Activated naive CD8-positive, alpha-beta T cell treated with anti-CD3 and anti-CD28 coated beads, Interleukin-2, amount 50 U/mL, for 24 hours (primary cell): Measurements from ENCODE around the gene NR2F1-AS1.

Experiments
- ATAC-seq: fragments of 150-1000 bp; cut with Tn5 transposase; one replicate; pipeline ENCODE4 v1.10.0; 2021
- DNase-seq: peaks from one replicate; pipeline ENCODE4 v3.0.0; 2021
- H3K27ac Mint-ChIP-seq: one replicate; pipeline ENCODE4 v1.8.0; 2021; ENCODE audit warnings: mild to moderate bottlenecking, mixed read lengths
- H3K27me3 Mint-ChIP-seq: one replicate; pipeline ENCODE4 v1.8.0; 2021; ENCODE audit warnings: mixed read lengths
- H3K36me3 Mint-ChIP-seq: one replicate; pipeline ENCODE4 v1.8.0; 2021; ENCODE audit warnings: low read depth, mixed read lengths
- H3K4me1 Mint-ChIP-seq: one replicate; pipeline ENCODE4 v1.8.0; 2021; ENCODE audit warnings: mixed read lengths
- H3K4me3 Mint-ChIP-seq: one replicate; pipeline ENCODE4 v1.8.0; 2021; ENCODE audit warnings: mild to moderate bottlenecking, moderate library complexity, mixed read lengths
- H3K9me3 Mint-ChIP-seq: one replicate; pipeline ENCODE4 v1.8.0; 2021; ENCODE audit warnings: mixed read lengths

The NR2F1-AS1 gene

GRCh38 chr5:93580927-93581445 lies at the start of gene NR2F1-AS1:
Gene NR2F1-AS1, minus strand, starts transcription at chr5:93581219.
- Mint-ChIP-seq H3K36me3 (no peaks in the 10 kb centered on the region), H3K9me3 (no peaks in the 10 kb centered on the region), H3K4me3 (peak within 1 kb of the TSS; percentile 78), H3K27me3 (peaks cover 51% of the 10 kb centered on the region), H3K27ac (peak within 1 kb of the TSS; percentile 59), H3K4me1 (peaks cover 21% of the 10 kb centered on the region)
- DNase-seq: no peak
- peak; percentile 16 for ATAC-seq

- no peak overlapping the region for H3K4me3 Mint-ChIP-seq
- H3K27ac Mint-ChIP-seq: no peak overlapping the region
- peaks cover 13% of the 10 kb centered on the region for H3K27me3 Mint-ChIP-seq
- no peaks in the 10 kb centered on the region for H3K9me3 Mint-ChIP-seq
- DNase-seq: no peak
- no peak for ATAC-seq
- H3K4me1 Mint-ChIP-seq: peaks cover 17% of the 10 kb centered on the region
- H3K36me3 Mint-ChIP-seq: peaks cover 2% of the 10 kb centered on the region
These were observed 45.8 kb upstream of the NR2F1-AS1 start for GRCh38 chr5:93626801-93627200.

GRCh38 chr5:93623153-93623552 lies 42.1 kb upstream of the NR2F1-AS1 start:
- no peaks in the 10 kb centered on the region for H3K9me3 Mint-ChIP-seq
- no peak overlapping the region for H3K27ac Mint-ChIP-seq
- peaks cover 30% of the 10 kb centered on the region for H3K4me1 Mint-ChIP-seq
- H3K4me3 Mint-ChIP-seq: no peak overlapping the region
- H3K27me3 Mint-ChIP-seq: peaks cover 25% of the 10 kb centered on the region
- ATAC-seq (no peak), DNase-seq (no peak)
- H3K36me3 Mint-ChIP-seq: peaks cover 3% of the 10 kb centered on the region

- DNase-seq (no peak), ATAC-seq (peak; percentile 42)
- Mint-ChIP-seq H3K9me3 (no peaks in the 10 kb centered on the region), H3K4me1 (peaks cover 30% of the 10 kb centered on the region), H3K36me3 (peaks cover 3% of the 10 kb centered on the region), H3K4me3 (peak overlapping the region; percentile 84), H3K27ac (no peak overlapping the region), H3K27me3 (peaks cover 25% of the 10 kb centered on the region)
These were observed 41.3 kb upstream of the NR2F1-AS1 start for GRCh38 chr5:93622240-93622885.

GRCh38 chr5:93621327-93621798 lies 40.3 kb upstream of the NR2F1-AS1 start:
- H3K9me3 Mint-ChIP-seq: no peaks in the 10 kb centered on the region
- peaks cover 27% of the 10 kb centered on the region for H3K27me3 Mint-ChIP-seq
- ATAC-seq (no peak), DNase-seq (peak; percentile 25)
- peaks cover 30% of the 10 kb centered on the region for H3K4me1 Mint-ChIP-seq
- H3K36me3 Mint-ChIP-seq: peaks cover 3% of the 10 kb centered on the region
- peak overlapping the region; percentile 22 for H3K27ac Mint-ChIP-seq
- peak overlapping the region; percentile 84 for H3K4me3 Mint-ChIP-seq

GRCh38 chr5:93620487-93621326 lies 39.7 kb upstream of the NR2F1-AS1 start:
- Mint-ChIP-seq H3K27ac (peak overlapping the region; percentile 66), H3K36me3 (peaks cover 3% of the 10 kb centered on the region), H3K27me3 (peaks cover 33% of the 10 kb centered on the region), H3K9me3 (no peaks in the 10 kb centered on the region), H3K4me3 (peak overlapping the region; percentile 84), H3K4me1 (peaks cover 30% of the 10 kb centered on the region)
- peak; percentile 93 for ATAC-seq
- DNase-seq: peak; percentile 64

GRCh38 chr5:93616538-93617174 lies 35.6 kb upstream of the NR2F1-AS1 start:
- peaks cover 49% of the 10 kb centered on the region for H3K27me3 Mint-ChIP-seq
- ATAC-seq (no peak), DNase-seq (no peak)
- H3K4me3 Mint-ChIP-seq: no peak overlapping the region
- no peak overlapping the region for H3K27ac Mint-ChIP-seq
- peaks cover 4% of the 10 kb centered on the region for H3K9me3 Mint-ChIP-seq
- H3K4me1 Mint-ChIP-seq: peaks cover 12% of the 10 kb centered on the region
- peaks cover 3% of the 10 kb centered on the region for H3K36me3 Mint-ChIP-seq

- Mint-ChIP-seq H3K9me3 (peaks cover 17% of the 10 kb centered on the region), H3K4me3 (no peak overlapping the region), H3K27ac (no peak overlapping the region), H3K27me3 (peaks cover 77% of the 10 kb centered on the region), H3K4me1 (peaks cover 2% of the 10 kb centered on the region), H3K36me3 (no peaks in the 10 kb centered on the region)
- ATAC-seq (no peak), DNase-seq (no peak)
These were observed 31.8 kb upstream of the NR2F1-AS1 start for GRCh38 chr5:93612855-93613243.

- Mint-ChIP-seq H3K36me3 (no peaks in the 10 kb centered on the region), H3K9me3 (peaks cover 17% of the 10 kb centered on the region), H3K4me1 (peaks cover 2% of the 10 kb centered on the region), H3K27me3 (peaks cover 83% of the 10 kb centered on the region), H3K27ac (no peak overlapping the region), H3K4me3 (no peak overlapping the region)
- DNase-seq (no peak), ATAC-seq (no peak)
These were observed 31.2 kb upstream of the NR2F1-AS1 start for GRCh38 chr5:93611976-93612854.

- Mint-ChIP-seq H3K4me3 (no peak overlapping the region), H3K27ac (no peak overlapping the region), H3K4me1 (peaks cover 2% of the 10 kb centered on the region), H3K27me3 (peaks cover 88% of the 10 kb centered on the region), H3K36me3 (no peaks in the 10 kb centered on the region), H3K9me3 (peaks cover 17% of the 10 kb centered on the region)
- DNase-seq (no peak), ATAC-seq (no peak)
These were observed 30.4 kb upstream of the NR2F1-AS1 start for GRCh38 chr5:93611273-93611975.

- H3K27ac Mint-ChIP-seq: no peak overlapping the region
- no peak for ATAC-seq
- peaks cover 89% of the 10 kb centered on the region for H3K27me3 Mint-ChIP-seq
- no peaks in the 10 kb centered on the region for H3K36me3 Mint-ChIP-seq
- H3K9me3 Mint-ChIP-seq: peaks cover 17% of the 10 kb centered on the region
- H3K4me3 Mint-ChIP-seq: no peak overlapping the region
- peaks cover 2% of the 10 kb centered on the region for H3K4me1 Mint-ChIP-seq
- no peak for DNase-seq
These were observed 29.7 kb upstream of the NR2F1-AS1 start for GRCh38 chr5:93610581-93611272.

- ATAC-seq (no peak), DNase-seq (no peak)
- no peaks in the 10 kb centered on the region for H3K36me3 Mint-ChIP-seq
- H3K4me1 Mint-ChIP-seq: peaks cover 6% of the 10 kb centered on the region
- H3K27me3 Mint-ChIP-seq: peaks cover 95% of the 10 kb centered on the region
- no peak overlapping the region for H3K4me3 Mint-ChIP-seq
- H3K9me3 Mint-ChIP-seq: peaks cover 17% of the 10 kb centered on the region
- H3K27ac Mint-ChIP-seq: no peak overlapping the region
These were observed 28.7 kb upstream of the NR2F1-AS1 start for GRCh38 chr5:93609762-93610161.

- peaks cover 92% of the 10 kb centered on the region for H3K27me3 Mint-ChIP-seq
- H3K27ac Mint-ChIP-seq: no peak overlapping the region
- DNase-seq (no peak), ATAC-seq (no peak)
- peaks cover 8% of the 10 kb centered on the region for H3K4me1 Mint-ChIP-seq
- no peaks in the 10 kb centered on the region for H3K36me3 Mint-ChIP-seq
- H3K9me3 Mint-ChIP-seq: peaks cover 17% of the 10 kb centered on the region
- H3K4me3 Mint-ChIP-seq: no peak overlapping the region
These were observed 27.8 kb upstream of the NR2F1-AS1 start for GRCh38 chr5:93608855-93609254.
